HG03558 (cell line): ENCODE data around the gene HMGCS2.
"Not testable (repeated sequence)": the region's sequence is repeated elsewhere in the genome, so short reads cannot be mapped to it uniquely, and the experiment has no call there.

Experiments used
- ATAC-seq: cut with Tn5 transposase; IDR thresholded peaks from one replicate; pipeline ENCODE4 v1.9.1; 2021; ENCODE audit warnings: moderate number of reproducible peaks; ENCODE audit not compliant: unreplicated experiment; ENCODE audit errors: extremely low read depth

The HMGCS2 gene

DNA sequence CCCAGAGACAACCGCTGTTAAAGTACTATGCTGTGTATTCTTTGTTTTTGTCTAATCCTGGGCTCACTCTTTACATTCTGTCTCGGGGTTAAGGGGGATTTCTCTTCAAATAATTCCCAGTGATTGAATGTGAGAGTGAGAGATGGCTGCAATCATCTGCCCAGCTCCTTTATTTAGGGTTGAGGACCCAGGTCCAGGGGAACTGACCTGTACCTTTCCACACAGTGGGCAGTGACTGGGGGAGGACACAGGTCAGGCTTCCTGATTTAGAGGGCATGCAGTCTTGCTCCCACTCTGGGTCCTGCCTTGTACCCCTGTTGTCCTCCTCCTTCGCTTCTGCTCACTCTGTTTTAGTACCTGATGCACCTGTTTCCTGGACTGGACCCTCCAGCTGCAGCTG is 35.0 kb downstream of the HMGCS2 start:
- ATAC-seq: no peak

DNA sequence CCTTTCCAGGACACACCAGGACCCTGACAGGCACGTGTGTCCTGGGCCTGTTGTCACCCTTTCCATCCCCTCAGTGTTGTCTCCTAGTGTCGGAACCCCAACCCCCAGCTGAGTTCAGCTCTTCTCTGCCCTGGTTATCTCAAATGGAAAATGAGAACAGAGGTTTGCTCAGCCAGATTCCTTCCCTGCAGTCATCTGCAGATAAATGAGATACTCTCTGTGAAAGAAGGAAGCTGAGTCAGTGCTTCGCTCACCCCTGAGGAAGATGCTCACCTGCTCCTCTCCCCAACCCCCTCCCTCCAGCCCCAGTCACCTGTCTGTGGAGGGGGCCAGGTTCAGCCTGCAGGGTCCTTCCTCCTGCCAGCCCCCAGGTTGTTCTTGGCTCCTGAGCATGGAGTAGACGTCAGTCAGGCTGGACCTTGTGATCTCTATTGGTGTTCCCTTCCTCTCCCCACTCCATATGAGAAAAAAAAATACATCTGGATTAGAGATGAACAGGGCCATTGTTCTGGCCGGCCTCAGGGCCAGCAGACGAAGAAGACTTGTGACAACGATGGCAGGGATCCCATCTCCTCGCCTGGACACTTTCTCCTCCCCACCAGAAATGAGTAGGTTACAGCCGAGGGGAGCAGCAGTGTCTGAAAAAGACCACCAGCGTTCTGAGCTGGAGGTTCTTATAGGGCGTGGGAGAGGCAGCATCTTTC is 36.1 kb downstream of the HMGCS2 start:
- no peak for ATAC-seq

DNA sequence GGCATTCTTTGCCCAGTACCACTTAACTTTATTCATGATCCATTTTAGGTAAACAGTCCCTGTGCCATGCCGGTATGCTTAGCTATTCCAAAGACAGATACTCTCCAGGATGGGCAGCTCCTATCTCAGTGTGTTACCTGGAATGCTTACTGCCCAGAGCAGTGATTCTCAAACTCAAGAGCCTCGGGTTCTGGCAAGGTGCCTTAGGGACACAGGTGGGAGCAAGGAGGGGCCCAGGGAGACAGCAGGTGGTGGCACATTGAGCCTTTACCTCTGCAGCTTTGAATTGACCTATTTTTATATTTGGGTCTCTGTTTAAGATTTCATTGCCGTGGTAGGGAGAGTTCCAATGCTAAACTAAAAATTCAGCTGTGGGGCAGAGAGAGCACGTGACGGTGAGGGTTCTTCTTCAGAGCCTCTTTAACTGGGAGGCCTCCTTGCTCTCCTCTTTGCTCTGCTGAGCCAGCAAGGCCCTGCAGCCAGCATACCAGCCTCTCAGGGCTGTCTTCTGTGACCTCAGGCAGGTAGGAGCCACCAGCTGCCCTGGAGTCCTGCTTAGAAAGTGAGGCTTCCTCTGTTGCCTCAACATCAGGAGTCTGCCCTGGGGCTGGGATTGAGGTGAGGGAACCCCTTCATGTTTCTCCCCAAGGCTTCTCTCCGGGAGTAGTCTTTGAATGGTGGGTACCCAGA is 36.8 kb downstream of the HMGCS2 start:
- no peak for ATAC-seq

GRCh38 chr1:119731060-119731459 is 37.6 kb downstream of the HMGCS2 start:
- no peak for ATAC-seq

- ATAC-seq: no peak
Measured at GRCh38 chr1:119729044-119729443, 39.7 kb downstream of the HMGCS2 start.

DNA sequence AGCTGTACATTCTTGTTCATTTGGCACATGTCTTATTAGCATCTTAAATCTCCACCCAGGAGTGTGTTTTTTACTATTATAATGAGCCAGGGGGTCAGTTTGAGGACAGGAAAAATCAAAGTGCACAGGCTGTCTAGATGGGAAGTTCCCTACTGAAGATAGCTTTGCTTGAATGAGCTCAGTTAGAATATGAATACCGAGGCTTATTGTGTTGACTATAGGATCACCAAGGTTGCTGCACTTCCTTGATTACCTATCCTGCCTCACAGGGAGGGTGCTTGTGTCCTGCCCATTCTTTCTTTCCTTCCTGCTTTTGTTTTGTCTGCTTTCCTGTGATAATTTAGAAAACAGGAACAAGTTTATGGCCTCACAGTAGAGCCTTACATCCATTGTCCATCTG is 40.7 kb downstream of the HMGCS2 start:
- no peak for ATAC-seq

- no peak for ATAC-seq
Measured at GRCh38 chr1:119725626-119726025, 43.1 kb downstream of the HMGCS2 start.

GRCh38 chr1:119724611-119725218 is 44.0 kb downstream of the HMGCS2 start:
- no peak for ATAC-seq

DNA sequence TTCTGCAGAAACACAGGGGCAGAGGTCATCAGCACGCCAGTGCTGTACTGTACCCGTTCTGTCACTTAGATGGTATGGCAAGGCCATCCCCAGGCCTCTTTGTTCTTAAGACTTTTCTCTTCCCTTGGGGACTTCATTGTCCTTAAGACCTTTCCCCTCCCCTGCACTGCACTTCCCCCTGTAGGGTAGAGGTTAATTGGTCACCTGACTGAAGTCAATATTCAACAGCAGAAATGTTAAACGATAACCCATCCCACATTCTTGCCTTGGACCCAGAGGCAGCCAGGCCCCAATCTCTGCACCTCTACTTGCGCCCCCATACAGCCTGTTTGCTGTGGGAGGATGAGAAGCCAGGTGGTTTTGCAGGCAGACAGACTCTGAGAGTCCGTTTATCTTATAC is 46.8 kb downstream of the HMGCS2 start:
- ATAC-seq: no peak

DNA sequence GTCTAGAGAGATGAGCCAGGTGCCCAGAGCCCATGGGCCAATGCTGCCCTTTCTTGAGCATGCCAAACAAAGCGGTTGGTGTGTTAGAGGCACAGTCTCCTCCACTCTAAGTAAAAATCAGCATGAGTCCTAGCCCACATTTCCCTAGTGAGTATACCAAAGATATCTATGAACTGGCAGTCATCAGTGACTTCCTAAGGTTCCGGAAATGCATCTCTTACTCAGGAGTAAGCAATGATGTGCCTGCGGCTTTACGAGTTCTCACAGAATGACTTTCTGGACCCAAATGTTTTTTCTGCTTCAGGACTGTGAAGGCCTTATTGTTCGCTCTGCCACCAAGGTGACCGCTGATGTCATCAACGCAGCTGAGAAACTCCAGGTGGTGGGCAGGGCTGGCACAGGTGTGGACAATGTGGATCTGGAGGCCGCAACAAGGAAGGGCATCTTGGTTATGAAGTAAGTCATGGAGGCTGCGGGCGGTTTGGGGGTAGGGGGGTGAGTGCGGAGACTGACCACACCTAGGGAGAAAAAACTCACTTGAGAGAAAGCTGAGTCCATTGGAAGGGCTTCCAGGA is 47.8 kb downstream of the HMGCS2 start:
- no peak for ATAC-seq

- no peak for ATAC-seq
Measured at GRCh38 chr1:119718972-119719371, 49.7 kb downstream of the HMGCS2 start.

- ATAC-seq: no peak
Measured at GRCh38 chr1:119718409-119718808, 50.3 kb downstream of the HMGCS2 start.

- no peak for ATAC-seq
Measured at GRCh38 chr1:119715542-119715941, 53.2 kb downstream of the HMGCS2 start.

DNA sequence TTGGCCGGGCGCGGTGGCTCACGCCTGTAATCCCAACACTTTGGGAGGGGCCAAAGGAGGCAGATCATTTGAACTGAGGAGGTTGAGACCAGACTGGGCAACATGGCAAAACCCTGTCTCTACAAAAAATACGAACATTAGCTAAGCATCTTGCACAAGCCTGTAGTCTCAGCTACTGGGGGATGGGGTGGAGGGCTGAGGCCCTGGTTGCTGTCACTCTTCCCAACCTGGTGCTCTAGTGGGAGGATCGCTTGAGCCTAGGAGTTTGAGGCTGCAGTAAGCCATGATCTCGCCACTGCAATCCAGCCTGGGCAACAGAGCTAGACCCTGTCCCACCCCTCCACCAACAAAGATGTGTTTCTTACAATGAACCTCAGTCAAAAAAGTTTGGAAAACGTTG is 54.1 kb downstream of the HMGCS2 start:
- ATAC-seq: no peak

GRCh38 chr1:119713749-119714456 is 54.8 kb downstream of the HMGCS2 start:
- no peak for ATAC-seq

- ATAC-seq: no peak
Measured at GRCh38 chr1:119713039-119713748, 55.5 kb downstream of the HMGCS2 start.

GRCh38 chr1:119712342-119713038 is 56.2 kb downstream of the HMGCS2 start:
- ATAC-seq: no peak

DNA sequence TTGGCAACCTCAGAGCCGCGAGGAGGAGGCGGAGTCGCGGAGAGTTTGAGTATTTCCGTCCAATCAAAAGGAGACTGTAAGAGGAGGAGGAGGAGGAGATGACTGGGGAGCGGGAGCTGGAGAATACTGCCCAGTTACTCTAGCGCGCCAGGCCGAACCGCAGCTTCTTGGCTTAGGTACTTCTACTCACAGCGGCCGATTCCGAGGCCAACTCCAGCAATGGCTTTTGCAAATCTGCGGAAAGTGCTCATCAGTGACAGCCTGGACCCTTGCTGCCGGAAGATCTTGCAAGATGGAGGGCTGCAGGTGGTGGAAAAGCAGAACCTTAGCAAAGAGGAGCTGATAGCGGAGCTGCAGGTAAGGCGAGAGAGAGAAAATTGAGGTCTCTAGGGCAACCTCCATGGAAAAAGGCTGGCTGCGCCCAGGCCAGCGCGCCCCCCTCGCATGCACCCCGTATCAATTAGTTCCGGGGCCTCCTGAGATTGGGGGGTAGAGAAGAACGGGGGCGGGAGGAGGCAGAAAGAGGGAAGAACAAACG is 56.8 kb downstream of the HMGCS2 start, which contains the start of gene PHGDH:
Gene PHGDH, plus strand, starts transcription at position 131 of the 538 bp plus-strand sequence. Its CDS starts 89 bp downstream, at position 220.
- ATAC-seq: peak; percentile 38

DNA sequence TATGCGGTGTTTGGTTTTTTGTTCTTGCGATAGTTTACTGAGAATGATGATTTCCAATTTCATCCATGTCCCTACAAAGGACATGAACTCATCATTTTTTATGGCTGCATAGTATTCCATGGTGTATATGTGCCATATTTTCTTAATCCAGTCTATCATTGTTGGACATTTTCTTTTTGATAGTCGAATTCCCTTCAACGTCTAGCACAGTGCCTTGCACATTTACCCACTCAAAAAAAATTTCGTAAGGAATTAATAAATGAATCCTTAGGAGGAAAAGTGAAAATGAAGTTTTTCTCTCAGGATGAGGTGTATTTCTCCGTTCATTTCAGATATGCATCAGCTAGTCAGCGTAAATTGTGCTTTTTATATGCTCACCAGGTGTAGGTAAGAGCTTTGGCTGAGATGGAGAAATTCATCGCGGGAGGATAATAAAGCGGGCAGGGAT is 57.3 kb downstream of the HMGCS2 start:
- not testable (repeated sequence) for ATAC-seq
